Prostate gland (tissue), 2 donors: ENCODE measurements around the gene ITGAD.

Experiments
- CTCF ChIP-seq, 4 experiments: fragments of 200-600 bp in 2 of 4; fragments of 450-650 bp in 2 of 4; sonication (generic) in 2 of 4; IDR thresholded peaks; 1 replicate in 3 of 4; 2 replicates in 1 of 4; pipeline ENCODE4 v1.5.1; 2016 to 2019; ENCODE audit warnings: antibody characterized with exemption in 4 of 4, mild to moderate bottlenecking in 2 of 4, moderate library complexity in 2 of 4
- POLR2A ChIP-seq: fragments of 450-650 bp; IDR thresholded peaks from one replicate; pipeline ENCODE4 v1.6.1; 2016; ENCODE audit warnings: antibody characterized with exemption, mild to moderate bottlenecking

- TF ChIP-seq POLR2A (no peak), CTCF (IDR thresholded peaks at IDR 0.05) (no peak)
Observed at GRCh38 chr16:31441956-31442355, 48.8 kb downstream of the ITGAD start.
